CD4-positive, alpha-beta T cell treated with Interleukin-17A for 4 hours (primary cell): ENCODE measurements around the gene PTPRE.

Source experiments
- DNase-seq: peaks from one replicate; pipeline ENCODE4 v3.0.0-alpha.2; 2020; ENCODE audit warnings: mixed read lengths

PTPRE gene

GRCh38 chr10:128064108-128064969 lies 157.4 kb downstream of the PTPRE start:
- peak; percentile 79 for DNase-seq

- no peak for DNase-seq
Observed at GRCh38 chr10:128064970-128065580, 158.2 kb downstream of the PTPRE start.

- no peak for DNase-seq
Observed at GRCh38 chr10:128065881-128066534, 159.1 kb downstream of the PTPRE start.

GRCh38 chr10:128066870-128067382 lies 160.0 kb downstream of the PTPRE start:
- DNase-seq, result no peak

GRCh38 chr10:128067691-128068397 lies 160.9 kb downstream of the PTPRE start:
- no peak for DNase-seq

- no peak for DNase-seq
Observed at GRCh38 chr10:128068398-128069285, 161.7 kb downstream of the PTPRE start.

- DNase-seq, result peak; percentile 90
Observed at GRCh38 chr10:128069351-128070051, 162.6 kb downstream of the PTPRE start.

- DNase-seq, result no peak
Observed at GRCh38 chr10:128070161-128070560, 163.3 kb downstream of the PTPRE start.

GRCh38 chr10:128070721-128071416 lies 164.0 kb downstream of the PTPRE start:
- DNase-seq, result no peak

GRCh38 chr10:128071417-128071782 lies 164.5 kb downstream of the PTPRE start:
- DNase-seq, result no peak

- no peak for DNase-seq
Observed at GRCh38 chr10:128072046-128072445, 165.1 kb downstream of the PTPRE start.

- DNase-seq, result no peak
Observed at GRCh38 chr10:128072941-128073645, 166.2 kb downstream of the PTPRE start.

GRCh38 chr10:128073890-128074289 lies 167.0 kb downstream of the PTPRE start:
- DNase-seq, result no peak

- no peak for DNase-seq
Observed at GRCh38 chr10:128074589-128074988, 167.7 kb downstream of the PTPRE start.

GRCh38 chr10:128077155-128077875 lies 170.4 kb downstream of the PTPRE start:
- DNase-seq, result no peak

GRCh38 chr10:128078136-128078969 lies 171.4 kb downstream of the PTPRE start:
- DNase-seq, result peak; percentile 64

GRCh38 chr10:128080231-128080630 lies 173.3 kb downstream of the PTPRE start:
- no peak for DNase-seq

- DNase-seq, result no peak
Observed at GRCh38 chr10:128080641-128081040, 173.7 kb downstream of the PTPRE start.
